Stimulated activated CD4-positive, alpha-beta T cell treated with anti-CD3 and anti-CD28 coated beads, Interleukin-12 subunit alpha, Interleukin-12 subunit beta, amount 100 ng/mL, for 24 hours (primary cell): ENCODE data around the gene GNB1L.
"Not testable (repeated sequence)": the region's sequence is repeated elsewhere in the genome, so short reads cannot be mapped to it uniquely, and the experiment has no call there.

Experiments
- DNase-seq, 2 experiments: peaks; one replicate each; pipeline ENCODE4 v3.0.0-alpha.2; 2020; ENCODE audit warnings: low read depth in 2 of 2

Gene GNB1L

GRCh38 chr22:19889951-19890350 is 35.3 kb upstream of the GNB1L start:
- DNase-seq = no peak

- no peak for DNase-seq
These were observed 33.6 kb upstream of the GNB1L start for GRCh38 chr22:19888131-19888746.

- no peak for DNase-seq
These were observed 32.7 kb upstream of the GNB1L start for GRCh38 chr22:19887256-19887985.

- DNase-seq = no peak
These were observed 32.1 kb upstream of the GNB1L start for GRCh38 chr22:19886605-19887255.

GRCh38 chr22:19885841-19886592 is 31.3 kb upstream of the GNB1L start:
- no peak for DNase-seq

- DNase-seq = no peak
These were observed 30.5 kb upstream of the GNB1L start for GRCh38 chr22:19884954-19885751.

GRCh38 chr22:19884161-19884953 is 29.7 kb upstream of the GNB1L start:
- DNase-seq = no peak

- DNase-seq = not testable (repeated sequence)
These were observed 28.8 kb upstream of the GNB1L start for GRCh38 chr22:19883446-19883845.

GRCh38 chr22:19882446-19883381 is 28.0 kb upstream of the GNB1L start:
- no peak for DNase-seq

GRCh38 chr22:19880786-19881569 is 26.3 kb upstream of the GNB1L start:
- DNase-seq = no peak

GRCh38 chr22:19879992-19880785 is 25.5 kb upstream of the GNB1L start:
- DNase-seq = no peak

GRCh38 chr22:19879643-19879991 is 24.9 kb upstream of the GNB1L start:
- no peak for DNase-seq

GRCh38 chr22:19879246-19879570 is 24.5 kb upstream of the GNB1L start:
- DNase-seq = no peak

GRCh38 chr22:19878461-19879245 is 24.0 kb upstream of the GNB1L start:
- DNase-seq = no peak

- no peak for DNase-seq
These were observed 23.1 kb upstream of the GNB1L start for GRCh38 chr22:19877626-19878339.

GRCh38 chr22:19876941-19877625 is 22.4 kb upstream of the GNB1L start:
- no peak for DNase-seq
